ENCODE data around the gene C20orf202.

The C20orf202 gene

GRCh38 chr20:1163105-1163504 lies 40.1 kb upstream of the C20orf202 start:
- Histone ChIP-seq H3K9ac (ENCODE audit: low read length) (no peak overlapping the region), H4K20me1 (ENCODE audit: low read depth, low read length) (no peaks in the 10 kb centered on the region), H2AFZ (ENCODE audit: low read depth, low read length, severe bottlenecking) (no peak overlapping the region), H3K27me3 (ENCODE audit: low read length) (no peaks in the 10 kb centered on the region), H3K4me2 (ENCODE audit: low read depth, low read length, poor library complexity, severe bottlenecking) (no peak overlapping the region), H3K9me3 (ENCODE audit: insufficient read depth, low read length) (no peaks in the 10 kb centered on the region), H3K36me3 (ENCODE audit: low read length) (no peaks in the 10 kb centered on the region), H3K79me2 (ENCODE audit: insufficient read depth, low read length) (no peaks in the 10 kb centered on the region), H3K9me2 (replicated peaks; ENCODE audit: insufficient read depth, low read length) (no peaks in the 10 kb centered on the region), H3K4me3 (ENCODE audit: insufficient read depth, low read length, poor library complexity, severe bottlenecking) (no peak overlapping the region), H3F3A (ENCODE audit: insufficient read depth) (no peaks in the 10 kb centered on the region), H3K27ac (ENCODE audit: low read depth, low read length) (no peak overlapping the region)
- TF ChIP-seq CTCF (IDR thresholded peaks at IDR 0.05; ENCODE audit: insufficient read depth, low read length, poor library complexity, severe bottlenecking) (no peak), EZH2phosphoT487 (conservative IDR thresholded peaks at IDR 0.05; ENCODE audit: low read length) (no peak)

GRCh38 chr20:1163653-1164052 lies 39.6 kb upstream of the C20orf202 start:
- no peak overlapping the region for H2AFZ ChIP-seq (ENCODE audit: low read depth, low read length, severe bottlenecking)
- no peaks in the 10 kb centered on the region for H3K27me3 ChIP-seq (ENCODE audit: low read length)
- no peaks in the 10 kb centered on the region for H3K79me2 ChIP-seq (ENCODE audit: insufficient read depth, low read length)
- H3K4me2 ChIP-seq (ENCODE audit: low read depth, low read length, poor library complexity, severe bottlenecking): no peak overlapping the region
- H3K9me2 ChIP-seq (replicated peaks; ENCODE audit: insufficient read depth, low read length): no peaks in the 10 kb centered on the region
- H3K4me3 ChIP-seq (ENCODE audit: insufficient read depth, low read length, poor library complexity, severe bottlenecking): no peak overlapping the region
- no peak overlapping the region for H3K9ac ChIP-seq (ENCODE audit: low read length)
- H4K20me1 ChIP-seq (ENCODE audit: low read depth, low read length): no peaks in the 10 kb centered on the region
- TF ChIP-seq EZH2phosphoT487 (conservative IDR thresholded peaks at IDR 0.05; ENCODE audit: low read length) (no peak), CTCF (IDR thresholded peaks at IDR 0.05; ENCODE audit: insufficient read depth, low read length, poor library complexity, severe bottlenecking) (no peak)
- H3K36me3 ChIP-seq (ENCODE audit: low read length): no peaks in the 10 kb centered on the region
- H3F3A ChIP-seq (ENCODE audit: insufficient read depth): no peaks in the 10 kb centered on the region
- H3K9me3 ChIP-seq (ENCODE audit: insufficient read depth, low read length): no peaks in the 10 kb centered on the region
- H3K27ac ChIP-seq (ENCODE audit: low read depth, low read length): no peak overlapping the region

- Histone ChIP-seq H3K9me3 (ENCODE audit: insufficient read depth, low read length) (no peaks in the 10 kb centered on the region), H3K9ac (ENCODE audit: low read length) (no peak overlapping the region), H2AFZ (ENCODE audit: low read depth, low read length, severe bottlenecking) (no peak overlapping the region), H3K4me2 (ENCODE audit: low read depth, low read length, poor library complexity, severe bottlenecking) (no peak overlapping the region), H3K27me3 (ENCODE audit: low read length) (no peaks in the 10 kb centered on the region), H3K79me2 (ENCODE audit: insufficient read depth, low read length) (no peaks in the 10 kb centered on the region), H4K20me1 (ENCODE audit: low read depth, low read length) (no peaks in the 10 kb centered on the region), H3K27ac (ENCODE audit: low read depth, low read length) (no peak overlapping the region), H3K36me3 (ENCODE audit: low read length) (no peaks in the 10 kb centered on the region), H3K9me2 (replicated peaks; ENCODE audit: insufficient read depth, low read length) (no peaks in the 10 kb centered on the region), H3F3A (ENCODE audit: insufficient read depth) (no peaks in the 10 kb centered on the region), H3K4me3 (ENCODE audit: insufficient read depth, low read length, poor library complexity, severe bottlenecking) (no peak overlapping the region)
- TF ChIP-seq CTCF (IDR thresholded peaks at IDR 0.05; ENCODE audit: insufficient read depth, low read length, poor library complexity, severe bottlenecking) (no peak), EZH2phosphoT487 (conservative IDR thresholded peaks at IDR 0.05; ENCODE audit: low read length) (no peak)
These were observed 38.4 kb upstream of the C20orf202 start for GRCh38 chr20:1164871-1165270.
